HG02852 (cell line): ENCODE measurements around the gene ZBTB16.

Experiments
- ATAC-seq: cut with Tn5 transposase; IDR thresholded peaks from one replicate; pipeline ENCODE4 v1.9.1; 2021; ENCODE audit warnings: mild to moderate bottlenecking, moderate library complexity; ENCODE audit not compliant: unreplicated experiment

The ZBTB16 gene

GRCh38 chr11:114290503-114291235 is 231.2 kb downstream of the ZBTB16 start:
- ATAC-seq = no peak

GRCh38 chr11:114291381-114291780 is 231.9 kb downstream of the ZBTB16 start:
- ATAC-seq = no peak

DNA sequence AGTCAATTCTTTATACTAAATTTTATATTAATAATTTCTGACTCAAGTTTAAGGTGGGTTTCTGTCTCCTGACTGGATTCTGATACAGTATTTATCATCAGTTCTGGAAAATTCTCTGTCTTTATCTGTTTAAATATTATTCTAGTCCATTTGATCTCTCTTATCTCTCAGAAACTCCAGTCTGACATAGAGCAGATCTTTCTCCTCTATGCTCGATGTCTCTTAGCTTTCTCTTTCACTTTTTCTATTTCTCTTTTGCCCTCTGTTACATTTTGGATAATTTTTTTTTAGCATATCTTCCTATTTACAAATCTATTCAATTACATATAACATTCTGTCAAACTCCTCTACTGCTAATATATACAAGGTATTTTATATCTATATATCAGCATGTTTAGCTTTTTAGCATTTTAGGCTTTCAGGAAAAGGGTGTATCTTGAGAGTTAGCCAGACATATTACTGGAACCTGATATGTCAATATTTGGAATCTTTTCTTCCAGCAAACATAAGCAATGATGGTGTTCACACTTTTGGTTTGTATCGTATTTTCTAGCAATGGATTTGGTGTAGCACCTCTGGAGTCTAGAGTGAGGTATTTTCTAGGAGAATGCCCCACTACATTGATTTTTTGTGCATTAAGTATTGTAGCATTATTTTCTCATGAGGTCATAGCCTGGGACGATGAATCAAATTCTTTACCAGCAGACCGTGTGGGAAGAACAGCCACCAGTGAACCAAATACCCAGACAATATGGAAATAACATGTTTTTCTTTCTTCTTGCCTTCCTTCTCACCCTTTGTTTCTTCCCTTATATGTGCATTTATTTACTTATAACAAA is 232.6 kb downstream of the ZBTB16 start:
- ATAC-seq = no peak

- ATAC-seq = no peak
These were observed 233.7 kb downstream of the ZBTB16 start for GRCh38 chr11:114293201-114293711.

DNA sequence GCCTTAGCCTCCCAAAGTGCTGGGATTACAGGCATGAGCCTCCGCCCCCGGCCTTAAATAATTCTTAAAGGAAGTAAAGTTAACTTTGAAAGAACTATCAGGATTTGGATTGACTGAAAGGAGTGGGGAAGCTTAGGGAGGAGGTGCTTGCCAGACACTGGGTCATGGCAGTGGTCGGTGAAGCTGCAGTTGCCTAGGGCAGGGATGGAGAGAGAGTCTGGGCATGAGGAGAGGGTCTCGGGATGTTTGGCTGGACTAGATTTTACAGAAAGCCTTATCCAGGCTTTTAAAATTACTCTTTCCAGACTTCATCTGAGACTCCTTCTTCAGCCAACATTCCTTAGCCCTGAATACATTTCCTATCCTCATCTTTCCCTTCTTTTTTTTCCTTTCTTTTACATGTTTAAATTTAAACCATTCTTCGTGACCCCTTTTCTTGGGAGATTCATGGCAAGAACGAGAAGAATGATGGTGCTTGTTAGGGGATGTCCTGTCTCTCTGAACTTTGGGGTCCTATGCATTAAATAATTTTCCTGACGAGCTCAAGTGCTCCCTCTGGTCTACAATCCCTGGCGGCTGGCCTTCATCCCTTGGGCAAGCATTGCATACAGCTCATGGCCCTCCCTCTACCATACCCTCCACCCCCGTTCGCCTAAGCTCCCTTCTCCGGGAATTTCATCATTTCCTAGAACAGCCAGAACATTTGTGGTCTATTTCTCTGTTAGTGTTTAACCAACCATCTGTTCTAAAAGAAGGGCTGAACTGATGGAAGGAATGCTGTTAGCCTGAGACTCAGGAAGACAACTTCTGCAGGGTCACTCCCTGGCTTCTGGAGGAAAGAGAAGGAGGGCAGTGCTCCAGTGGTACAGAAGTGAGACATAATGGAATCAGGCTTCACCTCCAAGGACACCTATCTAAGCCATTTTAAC is 236.4 kb downstream of the ZBTB16 start, which contains the start of gene NNMT:
NNMT (plus strand) TSS at position 724 of the 929 bp plus-strand sequence; CDS start at position 882, 158 bp downstream.
- ATAC-seq = no peak

DNA sequence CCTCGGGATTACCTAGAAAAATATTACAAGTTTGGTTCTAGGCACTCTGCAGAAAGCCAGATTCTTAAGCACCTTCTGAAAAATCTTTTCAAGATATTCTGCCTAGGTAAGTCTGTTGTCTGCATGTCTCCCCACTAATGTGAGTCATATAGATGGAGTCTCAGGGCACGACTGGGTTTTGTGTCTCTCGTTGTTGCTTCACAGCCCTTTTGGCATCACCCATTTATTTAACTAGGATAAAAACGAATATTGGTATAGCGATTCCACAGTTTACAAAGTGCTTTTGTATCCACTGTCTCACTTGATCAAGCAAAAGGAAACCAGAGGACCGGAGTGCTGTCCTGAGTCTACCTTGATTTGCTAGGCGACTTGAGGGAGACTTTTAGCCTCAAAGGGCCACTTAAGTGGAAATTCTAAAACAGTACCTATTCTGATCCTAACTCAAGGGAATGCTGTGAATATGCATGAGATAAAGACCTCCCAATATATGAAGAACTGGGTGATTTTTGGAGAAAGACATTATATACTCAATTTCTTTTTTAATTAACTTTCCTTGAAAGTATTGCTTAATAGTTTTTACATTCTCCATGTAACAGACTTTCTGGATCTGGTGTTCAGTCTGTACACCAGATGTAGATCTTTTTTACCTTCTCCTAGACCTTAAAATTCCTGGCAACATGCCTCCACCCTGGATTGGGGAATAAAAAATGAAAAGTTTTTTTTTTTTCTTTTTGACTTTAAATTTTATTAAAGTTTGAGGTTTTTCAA is 237.3 kb downstream of the ZBTB16 start:
- ATAC-seq = no peak

- no peak for ATAC-seq
These were observed 238.5 kb downstream of the ZBTB16 start for GRCh38 chr11:114297806-114298709.

GRCh38 chr11:114298710-114299109 is 239.2 kb downstream of the ZBTB16 start:
- no peak for ATAC-seq
